LNCaP clone FGC (cell line): ENCODE results near the gene CDC14B.
A peak's percentile ranks its signal among the peaks of the same experiment; 100 is the strongest.
"Not testable (repeated sequence)": the region's sequence is repeated elsewhere in the genome, so short reads cannot be mapped to it uniquely, and the experiment has no call there.

Experiments
- DNase-seq: peaks from one replicate; pipeline ENCODE4 v3.0.0-alpha.2; 2011; ENCODE audit warnings: low read depth
- H3K4me3 ChIP-seq: 2 replicates; pipeline ENCODE4 v1.5.1; 2011; ENCODE audit warnings: mild to moderate bottlenecking, low read depth, low read length, control low read depth
- TF ChIP-seq, protein P1 (sequence below): IDR thresholded peaks from 2 replicates; pipeline ENCODE4 v1.5.1; 2012; ENCODE audit warnings: mild to moderate bottlenecking; ENCODE audit not compliant: control insufficient read depth, insufficient read depth; ENCODE audit errors: extremely low read depth

The CDC14B gene

DNA sequence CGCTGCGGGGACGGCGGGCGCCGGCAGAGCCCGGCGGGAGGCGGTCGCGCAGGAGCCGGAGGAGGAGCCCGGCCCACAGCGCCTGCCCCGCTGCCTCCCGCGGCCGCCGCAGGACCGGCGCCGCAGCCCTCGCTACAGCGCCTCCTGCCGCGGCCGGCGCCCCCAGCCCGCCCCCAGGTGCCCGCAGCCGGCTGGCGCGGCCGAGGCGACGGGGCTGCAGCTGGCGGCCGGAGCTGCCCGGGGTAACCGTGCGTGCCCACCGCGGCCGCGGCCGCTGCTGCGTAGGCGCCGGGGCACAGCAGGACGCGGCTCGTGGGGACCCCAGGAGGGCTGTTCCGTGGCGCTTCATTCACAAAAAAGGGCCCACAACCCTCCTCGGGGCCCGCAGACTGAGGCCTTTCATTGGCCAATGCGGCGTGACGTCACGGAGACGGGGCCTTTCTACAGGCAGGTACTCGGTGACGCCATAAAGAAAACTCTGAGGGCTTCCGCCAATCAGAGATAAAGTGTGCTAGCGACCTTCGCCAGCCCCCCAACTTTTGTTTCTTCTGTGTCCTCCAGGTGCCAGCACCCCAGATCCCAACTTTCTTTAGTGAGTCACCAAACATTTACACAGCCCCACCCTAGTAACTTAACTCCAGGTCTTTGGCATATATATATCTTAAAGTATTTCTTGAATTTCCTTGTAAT is at the start of gene CDC14B:
Gene CDC14B, minus strand, starts transcription at position 353 of the 690 bp plus-strand sequence. CDS start 465 bp downstream, outside the sequence.
- H3K4me3 ChIP-seq, result peak within 1 kb of the TSS; percentile 51
- TF ChIP-seq, protein P1, sequence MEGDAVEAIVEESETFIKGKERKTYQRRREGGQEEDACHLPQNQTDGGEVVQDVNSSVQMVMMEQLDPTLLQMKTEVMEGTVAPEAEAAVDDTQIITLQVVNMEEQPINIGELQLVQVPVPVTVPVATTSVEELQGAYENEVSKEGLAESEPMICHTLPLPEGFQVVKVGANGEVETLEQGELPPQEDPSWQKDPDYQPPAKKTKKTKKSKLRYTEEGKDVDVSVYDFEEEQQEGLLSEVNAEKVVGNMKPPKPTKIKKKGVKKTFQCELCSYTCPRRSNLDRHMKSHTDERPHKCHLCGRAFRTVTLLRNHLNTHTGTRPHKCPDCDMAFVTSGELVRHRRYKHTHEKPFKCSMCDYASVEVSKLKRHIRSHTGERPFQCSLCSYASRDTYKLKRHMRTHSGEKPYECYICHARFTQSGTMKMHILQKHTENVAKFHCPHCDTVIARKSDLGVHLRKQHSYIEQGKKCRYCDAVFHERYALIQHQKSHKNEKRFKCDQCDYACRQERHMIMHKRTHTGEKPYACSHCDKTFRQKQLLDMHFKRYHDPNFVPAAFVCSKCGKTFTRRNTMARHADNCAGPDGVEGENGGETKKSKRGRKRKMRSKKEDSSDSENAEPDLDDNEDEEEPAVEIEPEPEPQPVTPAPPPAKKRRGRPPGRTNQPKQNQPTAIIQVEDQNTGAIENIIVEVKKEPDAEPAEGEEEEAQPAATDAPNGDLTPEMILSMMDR, result peak; percentile 38
- DNase-seq, result peak; percentile 46

- TF ChIP-seq, protein P1, result no peak
- no peak for DNase-seq
Observed at GRCh38 chr9:96668868-96669534, 49.4 kb upstream of the CDC14B start.

GRCh38 chr9:96667363-96667728 is 47.7 kb upstream of the CDC14B start:
- TF ChIP-seq, protein P1, result 0 out of 2 replicates have a peak, but pooled peaks have one; percentile 7
- no peak for DNase-seq
- H3K4me3 ChIP-seq, result no peak overlapping the region

More at GRCh38 chr9:96668868-96669534, 49.4 kb upstream of the CDC14B start:
- H3K4me3 ChIP-seq, result no peak overlapping the region

GRCh38 chr9:96666653-96667362 is 47.2 kb upstream of the CDC14B start:
- TF ChIP-seq, protein P1, result peak; percentile 64
- H3K4me3 ChIP-seq, result not testable (repeated sequence)
- peak; percentile 46 for DNase-seq

DNA sequence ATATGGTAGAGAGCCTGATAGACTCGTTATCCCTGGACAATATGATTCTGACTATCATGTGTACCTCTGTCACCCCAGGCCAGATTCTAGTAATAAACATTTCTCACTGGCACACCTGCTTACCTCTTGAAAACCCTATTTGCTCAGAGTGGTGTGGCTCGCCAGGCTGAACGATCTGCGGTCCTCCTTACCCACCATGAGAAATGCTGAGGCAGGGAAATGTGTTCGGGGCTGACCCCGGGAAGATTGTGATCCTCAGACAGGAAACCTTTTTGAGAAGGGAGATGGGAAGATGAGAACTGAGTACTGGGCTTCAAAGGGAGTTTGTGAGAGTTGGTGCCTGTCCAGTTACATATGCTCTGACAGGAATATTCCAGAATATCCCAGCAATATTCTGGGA is 46.1 kb upstream of the CDC14B start:
- no peak overlapping the region for H3K4me3 ChIP-seq
- no peak for DNase-seq
- TF ChIP-seq, protein P1, result no peak

- TF ChIP-seq, protein P1, result no peak
- H3K4me3 ChIP-seq, result no peak overlapping the region
- DNase-seq, result no peak
Observed at GRCh38 chr9:96663506-96664120, 44.0 kb upstream of the CDC14B start.
